Measurements from ENCODE around the gene RWDD3.

RWDD3 gene

GRCh38 chr1:95233737-95234500, at the start of gene RWDD3:
Gene RWDD3, plus strand, starts transcription at chr1:95234210. Its CDS starts 21 bp downstream, at chr1:95234231.
- peak; percentile 91 for DNase-seq

- no peak for DNase-seq
These were observed 47.9 kb upstream of the RWDD3 start for GRCh38 chr1:95186149-95186548.

- DNase-seq, result no peak
These were observed 40.4 kb upstream of the RWDD3 start for GRCh38 chr1:95193591-95193990.

- DNase-seq, result no peak
These were observed 39.0 kb upstream of the RWDD3 start for GRCh38 chr1:95195046-95195445.

GRCh38 chr1:95196017-95196416, 38.0 kb upstream of the RWDD3 start:
- DNase-seq, result no peak

GRCh38 chr1:95197616-95198252, 36.3 kb upstream of the RWDD3 start:
- DNase-seq, result no peak

GRCh38 chr1:95201905-95202304, 32.1 kb upstream of the RWDD3 start:
- no peak for DNase-seq

GRCh38 chr1:95203908-95204437, 30.0 kb upstream of the RWDD3 start:
- DNase-seq, result no peak

- DNase-seq, result no peak
These were observed 27.5 kb upstream of the RWDD3 start for GRCh38 chr1:95206514-95206913.

GRCh38 chr1:95207223-95207935, 26.6 kb upstream of the RWDD3 start:
- DNase-seq, result no peak

- DNase-seq, result no peak
These were observed 25.1 kb upstream of the RWDD3 start for GRCh38 chr1:95208876-95209275.

- DNase-seq, result no peak
These were observed 24.7 kb upstream of the RWDD3 start for GRCh38 chr1:95209291-95209690.

- DNase-seq, result no peak
These were observed 17.6 kb upstream of the RWDD3 start for GRCh38 chr1:95216292-95216990.

- no peak for DNase-seq
These were observed 16.6 kb upstream of the RWDD3 start for GRCh38 chr1:95217371-95217770.

GRCh38 chr1:95219407-95219806, 14.6 kb upstream of the RWDD3 start:
- no peak for DNase-seq

- no peak for DNase-seq
These were observed 12.7 kb upstream of the RWDD3 start for GRCh38 chr1:95221306-95221705.

- DNase-seq, result no peak
These were observed 11.4 kb upstream of the RWDD3 start for GRCh38 chr1:95222629-95223028.

- no peak for DNase-seq
These were observed 10.9 kb upstream of the RWDD3 start for GRCh38 chr1:95223110-95223509.

GRCh38 chr1:95226781-95227660, 7.0 kb upstream of the RWDD3 start:
- DNase-seq, result no peak

- no peak for DNase-seq
These were observed 5.0 kb upstream of the RWDD3 start for GRCh38 chr1:95229037-95229436.

GRCh38 chr1:95229706-95230105, 4.3 kb upstream of the RWDD3 start:
- DNase-seq, result no peak

- no peak for DNase-seq
These were observed 3.8 kb upstream of the RWDD3 start for GRCh38 chr1:95230256-95230655.

Measured in activated CD4-positive, alpha-beta T cell treated with anti-CD3 and anti-CD28 coated beads, Interleukin-2, amount 50 U/mL, for 1 hour (primary cell).